OCI-LY7 (cell line): Measurements from ENCODE around the gene FHIP1A.

Experiments
- CTCF ChIP-seq: fragments of 200-600 bp; sonication (generic); conservative IDR thresholded peaks from 2 replicates; pipeline ENCODE4 v1.5.1; 2014; ENCODE audit warnings: mild to moderate bottlenecking, antibody characterized with exemption, low read length, moderate library complexity, mixed read lengths
- EZH2phosphoT487 ChIP-seq: fragments of 200-600 bp; sonication (generic); IDR thresholded peaks from 2 replicates; pipeline ENCODE4 v1.6.1; 2018; ENCODE audit warnings: low read depth, borderline replicate concordance, mild to moderate bottlenecking, mixed run types, antibody characterized with exemption, low read length, moderate library complexity, mixed read lengths

- TF ChIP-seq CTCF (no peak), EZH2phosphoT487 (no peak)
Measured at GRCh38 chr4:151420250-151420807, 11.4 kb downstream of the FHIP1A start.
